ENCODE data around the gene CEP112.

DNA sequence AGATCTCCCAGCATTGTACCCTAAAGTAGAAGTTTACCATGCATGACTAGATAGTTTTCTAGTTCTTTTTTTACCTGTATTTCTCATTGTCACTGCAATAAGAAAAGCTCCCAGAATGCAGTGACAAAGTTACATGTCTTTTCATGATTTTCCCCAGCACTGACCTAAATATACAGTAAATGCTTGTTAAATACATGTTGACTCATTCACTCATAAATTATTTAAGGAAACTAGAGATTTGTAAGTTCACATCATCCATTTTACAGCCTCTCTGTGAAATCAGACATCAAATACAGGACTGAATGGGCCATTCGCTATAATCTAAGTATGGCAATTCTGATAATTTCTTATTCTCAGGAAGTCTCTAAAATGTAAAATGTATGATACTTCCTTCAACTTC is 371.6 kb downstream of the CEP112 start:
- no peak for TF ChIP-seq POLR2A (IDR thresholded peaks at IDR 0.05)
- TF ChIP-seq, protein P1, sequence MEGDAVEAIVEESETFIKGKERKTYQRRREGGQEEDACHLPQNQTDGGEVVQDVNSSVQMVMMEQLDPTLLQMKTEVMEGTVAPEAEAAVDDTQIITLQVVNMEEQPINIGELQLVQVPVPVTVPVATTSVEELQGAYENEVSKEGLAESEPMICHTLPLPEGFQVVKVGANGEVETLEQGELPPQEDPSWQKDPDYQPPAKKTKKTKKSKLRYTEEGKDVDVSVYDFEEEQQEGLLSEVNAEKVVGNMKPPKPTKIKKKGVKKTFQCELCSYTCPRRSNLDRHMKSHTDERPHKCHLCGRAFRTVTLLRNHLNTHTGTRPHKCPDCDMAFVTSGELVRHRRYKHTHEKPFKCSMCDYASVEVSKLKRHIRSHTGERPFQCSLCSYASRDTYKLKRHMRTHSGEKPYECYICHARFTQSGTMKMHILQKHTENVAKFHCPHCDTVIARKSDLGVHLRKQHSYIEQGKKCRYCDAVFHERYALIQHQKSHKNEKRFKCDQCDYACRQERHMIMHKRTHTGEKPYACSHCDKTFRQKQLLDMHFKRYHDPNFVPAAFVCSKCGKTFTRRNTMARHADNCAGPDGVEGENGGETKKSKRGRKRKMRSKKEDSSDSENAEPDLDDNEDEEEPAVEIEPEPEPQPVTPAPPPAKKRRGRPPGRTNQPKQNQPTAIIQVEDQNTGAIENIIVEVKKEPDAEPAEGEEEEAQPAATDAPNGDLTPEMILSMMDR (IDR thresholded peaks at IDR 0.05), result no peak
